Right atrium auricular region (tissue), 2 donors: ENCODE data around the gene CLCN3. TPM values are rescaled to one million over a fixed set of nuclear protein-coding genes. Genes with fewer than 3 reads are reported as not detected.
A peak's percentile ranks its signal among the peaks of the same experiment; 100 is the strongest.

ENCODE experiments used
- DNase-seq: peaks from one replicate; pipeline ENCODE4 v3.0.0-alpha.2; 2019; ENCODE audit warnings: low spot score
- H3K27ac ChIP-seq, 2 donors: fragments of 200-600 bp; sonication (generic); 1 replicate in 1 of 2; 2 replicates in 1 of 2; pipeline ENCODE4 v1.5.1; 2016 to 2019
- H3K27me3 ChIP-seq, 2 donors: fragments of 200-600 bp; sonication (generic); one replicate each; pipeline versions ENCODE4 v1.5.1 to v1.6.0; 2017 to 2019
- H3K36me3 ChIP-seq: fragments of 200-600 bp; sonication (generic); one replicate; pipeline ENCODE4 v1.5.1; 2016
- H3K4me1 ChIP-seq, 2 donors: fragments of 200-600 bp; sonication (generic); one replicate each; pipeline versions ENCODE4 v1.5.1 to v1.6.0; 2017 to 2019
- H3K4me3 ChIP-seq, 2 donors: fragments of 200-600 bp; sonication (generic); 1 replicate in 1 of 2; 2 replicates in 1 of 2; pipeline ENCODE4 v1.5.1; 2017 to 2019; ENCODE audit warnings: mild to moderate bottlenecking in 1 of 2, moderate library complexity in 1 of 2
- H3K9me3 ChIP-seq, 2 donors: fragments of 200-600 bp; sonication (generic); one replicate each; pipeline ENCODE4 v1.5.1; 2019
- CTCF ChIP-seq, 2 donors: fragments of 200-600 bp; sonication (generic); IDR thresholded peaks; one replicate each; pipeline ENCODE4 v1.5.1; 2019; ENCODE audit warnings: antibody characterized with exemption in 2 of 2
- total RNA-seq, 2 donors: library from RNA; depleted of rRNA; stranded (reverse); fragments of >200 nt; gene quantifications; one replicate each; pipeline ENCODE4 v1.1.0, GENCODE V29; 2016

CLCN3 gene
- total RNA-seq, 2 donors from 2014 or later, result 32.9 to 58.4 TPM

- H3K4me1 ChIP-seq, result peaks cover 0 to 31% of the 10 kb centered on the region in 2 donors
- no peaks in the 10 kb centered on the region for H3K9me3 ChIP-seq
- peak overlapping the region; percentile 43 to 61 for H3K27ac ChIP-seq
Observed at GRCh38 chr4:169627307-169627706, 6.9 kb downstream of the CLCN3 start.

GRCh38 chr4:169628579-169628978 is 8.2 kb downstream of the CLCN3 start:
- Histone ChIP-seq H3K4me1 (peaks cover 0 to 24% of the 10 kb centered on the region in 2 donors), H3K27ac (peak overlapping the region in 1 of 2 donors; percentile 61), H3K9me3 (no peaks in the 10 kb centered on the region), H3K36me3 (no peaks in the 10 kb centered on the region), H3K27me3 (no peaks in the 10 kb centered on the region), H3K4me3 (no peak overlapping the region)
- DNase-seq, result no peak
- no peak for TF ChIP-seq CTCF (IDR thresholded peaks at IDR 0.05)

More at GRCh38 chr4:169627307-169627706, 6.9 kb downstream of the CLCN3 start:
- Histone ChIP-seq H3K36me3 (no peaks in the 10 kb centered on the region), H3K27me3 (no peaks in the 10 kb centered on the region), H3K4me3 (no peak overlapping the region)
- DNase-seq, result no peak
- TF ChIP-seq CTCF (IDR thresholded peaks at IDR 0.05), result no peak

DNA sequence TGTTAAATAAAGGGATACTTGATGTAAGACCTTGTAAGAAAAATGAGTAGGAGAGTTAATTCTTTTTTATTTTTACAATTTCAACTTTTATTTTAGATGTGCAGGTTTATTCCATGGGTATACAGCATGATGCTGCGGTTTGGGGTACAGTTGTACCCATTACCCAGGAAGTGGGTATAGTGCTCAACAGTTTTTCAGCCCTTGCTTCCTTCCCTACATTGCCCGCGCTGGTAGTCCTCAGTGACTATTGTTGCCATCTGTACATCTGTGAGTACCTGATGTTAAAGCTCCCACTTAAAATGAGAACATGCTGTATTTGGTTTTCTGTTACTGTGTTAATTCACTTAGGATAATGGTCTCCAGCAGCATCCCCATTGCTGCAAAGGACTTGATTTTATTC is 9.7 kb downstream of the CLCN3 start:
- Histone ChIP-seq H3K4me3 (no peak overlapping the region), H3K9me3 (no peaks in the 10 kb centered on the region), H3K36me3 (no peaks in the 10 kb centered on the region), H3K27ac (no peak overlapping the region), H3K27me3 (no peaks in the 10 kb centered on the region), H3K4me1 (peaks cover 0 to 19% of the 10 kb centered on the region in 2 donors)
- no peak for DNase-seq
- TF ChIP-seq CTCF (IDR thresholded peaks at IDR 0.05), result no peak

DNA sequence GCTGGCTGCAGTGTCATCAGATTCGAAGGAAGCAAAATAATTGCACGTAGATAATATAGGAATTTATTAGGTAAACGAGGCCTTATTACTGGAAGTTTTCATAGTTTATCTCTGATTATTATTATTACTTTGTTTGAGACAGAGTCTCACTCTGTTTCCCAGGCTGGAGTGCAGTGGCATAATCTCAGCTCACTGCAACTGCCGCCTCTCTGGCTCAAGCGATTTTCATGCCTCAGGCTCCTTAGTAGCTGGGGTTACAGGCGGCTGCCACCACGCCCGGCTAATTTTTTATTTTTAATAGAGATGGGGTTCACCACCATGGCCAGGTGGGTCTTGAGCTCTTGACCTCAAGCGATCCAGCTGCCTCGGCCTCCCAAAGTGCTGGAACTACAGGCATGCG is 12.5 kb downstream of the CLCN3 start:
- H3K36me3 ChIP-seq, result peaks cover 10% of the 10 kb centered on the region
- no peak for TF ChIP-seq CTCF (IDR thresholded peaks at IDR 0.05)
- no peak for DNase-seq
- H3K27me3 ChIP-seq, result no peaks in the 10 kb centered on the region
- peaks cover 0 to 15% of the 10 kb centered on the region in 2 donors for H3K4me1 ChIP-seq
- H3K4me3 ChIP-seq, result no peak overlapping the region
- no peak overlapping the region for H3K27ac ChIP-seq
- no peaks in the 10 kb centered on the region for H3K9me3 ChIP-seq

GRCh38 chr4:169634975-169635374 is 14.6 kb downstream of the CLCN3 start:
- Histone ChIP-seq H3K27me3 (no peaks in the 10 kb centered on the region), H3K4me3 (no peak overlapping the region), H3K9me3 (no peaks in the 10 kb centered on the region), H3K4me1 (no peaks in the 10 kb centered on the region), H3K36me3 (peaks cover 20% of the 10 kb centered on the region), H3K27ac (no peak overlapping the region)
- DNase-seq, result no peak
- no peak for TF ChIP-seq CTCF (IDR thresholded peaks at IDR 0.05)

DNA sequence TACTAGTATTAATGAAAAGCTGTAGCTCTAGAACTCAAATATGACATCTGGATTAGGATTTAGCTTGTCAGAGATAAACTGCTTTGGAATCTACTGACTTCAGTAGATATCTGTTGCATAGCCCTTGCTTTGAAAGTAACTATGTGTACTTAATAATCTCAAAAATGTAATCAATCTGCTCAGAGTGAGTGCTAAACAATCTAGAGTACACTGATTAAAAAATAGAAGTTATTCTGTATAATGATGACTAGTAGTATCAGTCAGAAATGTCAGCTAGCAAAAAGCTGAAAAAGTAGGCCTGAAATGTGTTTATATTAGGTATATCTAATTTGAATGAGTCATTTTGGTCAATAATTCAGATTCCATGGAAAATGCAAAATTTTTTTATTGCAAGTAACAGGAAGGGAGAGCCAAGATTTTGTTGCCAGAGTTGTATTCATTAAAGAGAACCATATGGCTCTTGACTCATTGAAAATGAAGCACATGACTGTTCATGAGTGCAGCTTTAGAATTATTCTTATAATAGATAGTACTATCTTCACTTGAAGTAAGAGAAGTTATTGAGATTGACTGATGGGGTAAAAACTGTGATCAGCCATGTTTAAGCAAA is 20.0 kb downstream of the CLCN3 start:
- no peaks in the 10 kb centered on the region for H3K9me3 ChIP-seq
- H3K36me3 ChIP-seq, result peaks cover 26% of the 10 kb centered on the region
- DNase-seq, result no peak
- no peaks in the 10 kb centered on the region for H3K4me1 ChIP-seq
- no peak overlapping the region for H3K4me3 ChIP-seq
- peak overlapping the region in 1 of 2 donors; percentile 5 for H3K27ac ChIP-seq
- H3K27me3 ChIP-seq, result no peaks in the 10 kb centered on the region
- TF ChIP-seq CTCF (IDR thresholded peaks at IDR 0.05), result no peak
